Activated naive CD4-positive, alpha-beta T cell treated with anti-CD3 and anti-CD28 coated beads, Interleukin-2, amount 50 U/mL, for 72 hours (primary cell): ENCODE results near the gene TGIF2LX. TPM values are rescaled to one million over a fixed set of nuclear protein-coding genes. Genes with fewer than 3 reads are reported as not detected.
"Not testable (repeated sequence)": the region's sequence is repeated elsewhere in the genome, so short reads cannot be mapped to it uniquely, and the experiment has no call there.

Source experiments
- ATAC-seq, 2 donors: fragments of 150-1000 bp; cut with Tn5 transposase; 2 replicates each; pipeline ENCODE4 v1.10.0; 2021; ENCODE audit warnings: mild to moderate bottlenecking in 2 of 2, moderate library complexity in 2 of 2
- DNase-seq, 2 donors: peaks; one replicate each; pipeline ENCODE4 v3.0.0; 2021 to 2022; ENCODE audit warnings: low spot score in 2 of 2
- H3K27ac Mint-ChIP-seq, 2 donors: one replicate each; pipeline ENCODE4 v1.8.0; 2022; ENCODE audit warnings: mild to moderate bottlenecking in 2 of 2, mixed read lengths in 2 of 2
- H3K36me3 Mint-ChIP-seq, 2 donors: one replicate each; pipeline ENCODE4 v1.8.0; 2022; ENCODE audit warnings: mixed read lengths in 2 of 2
- H3K9me3 Mint-ChIP-seq, 2 donors: one replicate each; pipeline ENCODE4 v1.8.0; 2022; ENCODE audit warnings: mixed read lengths in 2 of 2
- total RNA-seq, 2 donors: library from RNA; stranded (reverse); gene quantifications; one replicate each; pipeline ENCODE4 v1.2.3, GENCODE V29; 2022

Gene TGIF2LX
- total RNA-seq: not detected

DNA sequence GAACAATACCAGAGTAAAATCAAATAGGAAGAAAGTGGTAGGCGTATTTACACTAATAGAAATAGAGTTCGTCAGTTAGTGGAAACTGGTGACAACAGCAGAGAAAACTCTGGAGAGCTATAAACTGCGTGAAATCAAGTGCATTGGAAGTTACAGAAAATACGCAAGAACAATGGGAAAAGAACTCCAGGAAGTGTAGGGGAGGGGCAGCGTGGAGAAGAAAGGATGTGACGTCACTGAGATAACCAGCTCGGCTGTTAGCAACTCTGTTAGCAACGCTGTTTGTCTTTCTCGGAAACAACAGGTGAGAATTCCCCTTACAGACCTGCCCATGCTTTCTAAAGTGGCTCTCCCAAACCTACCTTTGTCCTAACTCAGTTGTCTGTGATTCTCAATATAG is at the start of gene TGIF2LX:
Gene TGIF2LX (plus strand): TSS at position 244 of the 400 bp plus-strand sequence. CDS start 178 bp downstream, outside the sequence.
- H3K36me3 Mint-ChIP-seq, H3K9me3 Mint-ChIP-seq, DNase-seq, H3K27ac Mint-ChIP-seq, ATAC-seq: not testable (repeated sequence)

DNA sequence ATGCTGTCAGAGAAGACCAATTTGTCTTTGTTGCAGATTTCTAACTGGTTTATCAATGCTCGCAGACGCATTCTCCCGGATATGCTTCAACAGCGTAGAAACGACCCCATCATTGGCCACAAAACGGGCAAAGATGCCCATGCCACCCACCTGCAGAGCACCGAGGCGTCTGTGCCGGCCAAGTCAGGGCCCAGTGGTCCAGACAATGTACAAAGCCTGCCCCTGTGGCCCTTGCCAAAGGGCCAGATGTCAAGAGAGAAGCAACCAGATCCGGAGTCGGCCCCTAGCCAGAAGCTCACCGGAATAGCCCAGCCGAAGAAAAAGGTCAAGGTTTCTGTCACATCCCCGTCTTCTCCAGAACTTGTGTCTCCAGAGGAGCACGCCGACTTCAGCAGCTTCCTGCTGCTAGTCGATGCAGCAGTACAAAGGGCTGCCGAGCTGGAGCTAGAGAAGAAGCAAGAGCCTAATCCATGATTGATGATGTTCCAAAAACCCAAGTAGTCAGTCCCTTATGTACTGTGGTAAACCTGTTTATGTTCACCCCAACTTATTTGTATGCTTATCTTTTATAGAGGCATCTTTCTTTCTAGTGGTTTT is 728 bp downstream of the TGIF2LX start:
- H3K36me3 Mint-ChIP-seq, ATAC-seq, H3K27ac Mint-ChIP-seq, DNase-seq, H3K9me3 Mint-ChIP-seq: not testable (repeated sequence)

DNA sequence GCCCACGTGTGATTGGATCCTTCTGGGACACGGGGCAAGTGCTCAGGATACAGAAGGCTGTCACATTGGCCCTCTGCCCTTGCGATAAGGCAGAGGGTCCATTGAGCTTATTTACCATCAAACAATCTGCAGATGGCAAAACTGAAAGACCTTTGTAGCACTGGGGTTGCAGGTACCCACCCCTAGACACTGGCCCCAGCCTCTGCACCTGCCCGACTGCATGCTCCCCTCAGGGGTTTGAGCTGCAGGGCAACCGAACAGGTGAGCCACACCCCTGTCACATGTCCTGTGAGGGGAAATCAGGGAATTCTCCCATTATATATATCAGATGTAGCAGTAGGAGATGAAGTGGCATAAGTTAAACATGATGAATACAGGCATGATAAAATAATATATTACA is 21.4 kb downstream of the TGIF2LX start:
- ATAC-seq, H3K36me3 Mint-ChIP-seq, H3K27ac Mint-ChIP-seq, DNase-seq, H3K9me3 Mint-ChIP-seq: not testable (repeated sequence)

DNA sequence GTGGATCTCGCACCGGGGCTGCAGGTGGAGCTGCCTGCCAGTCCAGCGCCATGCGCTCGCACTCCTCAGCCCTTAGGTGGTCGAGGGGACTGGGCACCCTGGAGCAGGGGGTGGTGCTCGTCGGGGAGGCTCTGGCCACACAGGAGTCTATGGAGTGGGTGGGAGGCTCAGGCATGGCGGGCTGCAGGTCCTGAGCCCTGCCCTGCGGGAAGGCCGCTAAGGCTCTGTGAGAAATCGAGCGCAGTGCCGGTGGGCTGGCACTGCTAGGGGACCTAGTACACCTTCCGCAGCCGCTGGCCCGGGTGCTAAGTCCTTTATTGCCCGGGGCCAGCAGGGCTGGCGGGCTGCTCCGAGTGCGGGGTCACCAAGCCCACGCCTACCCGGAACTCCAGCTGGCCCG is 43.9 kb downstream of the TGIF2LX start:
- not testable (repeated sequence) for H3K27ac Mint-ChIP-seq, ATAC-seq, H3K36me3 Mint-ChIP-seq, DNase-seq, H3K9me3 Mint-ChIP-seq
